ENCODE measurements around the gene HSPB9. TPM values are rescaled to one million over a fixed set of nuclear protein-coding genes. Genes with fewer than 3 reads are reported as not detected.

The HSPB9 gene
- total RNA-seq, 2 donors from 2014 or later, result not detected

- H3K4me3 ChIP-seq, result no peak overlapping the region
- intact Hi-C loops (cut with DNase I), result no loop called here
- TF ChIP-seq CTCF (IDR thresholded peaks at IDR 0.05), result no peak
- H3K9ac ChIP-seq (ENCODE audit: low read depth in 2 of 2, low read length in 2 of 2), result no peak overlapping the region
- no peaks in the 10 kb centered on the region for H3K9me3 ChIP-seq
- H3K4me1 ChIP-seq, result peaks cover 14% of the 10 kb centered on the region
- H3K27ac ChIP-seq, result no peak overlapping the region
- H3K36me3 ChIP-seq, result peaks cover 16% of the 10 kb centered on the region
- DNase-seq, result no peak
- H3K27me3 ChIP-seq, result no peaks in the 10 kb centered on the region
Observed at GRCh38 chr17:42125565-42125964, 3.0 kb downstream of the HSPB9 start.

- no peak for TF ChIP-seq CTCF (IDR thresholded peaks at IDR 0.05)
- Histone ChIP-seq H3K27ac (no peak overlapping the region), H3K36me3 (peaks cover 16% of the 10 kb centered on the region), H3K27me3 (no peaks in the 10 kb centered on the region), H3K9me3 (no peaks in the 10 kb centered on the region), H3K9ac (ENCODE audit: low read depth in 2 of 2, low read length in 2 of 2) (no peak overlapping the region), H3K4me1 (peaks cover 8% of the 10 kb centered on the region), H3K4me3 (no peak overlapping the region)
- intact Hi-C loops (cut with DNase I), result no loop called here
- DNase-seq, result no peak
Observed at GRCh38 chr17:42126836-42127235, 4.2 kb downstream of the HSPB9 start.

- no peak for DNase-seq
- Histone ChIP-seq H3K4me3 (no peak overlapping the region), H3K27ac (no peak overlapping the region), H3K27me3 (no peaks in the 10 kb centered on the region), H3K4me1 (peaks cover 9% of the 10 kb centered on the region), H3K36me3 (peaks cover 16% of the 10 kb centered on the region), H3K9me3 (no peaks in the 10 kb centered on the region), H3K9ac (ENCODE audit: low read depth in 2 of 2, low read length in 2 of 2) (no peak overlapping the region)
- intact Hi-C loops (cut with DNase I), result no loop called here
- TF ChIP-seq CTCF (IDR thresholded peaks at IDR 0.05), result no peak
Observed at GRCh38 chr17:42127414-42127813, 4.8 kb downstream of the HSPB9 start.

- intact Hi-C loops (cut with DNase I), result no loop called here
- Histone ChIP-seq H3K4me3 (no peak overlapping the region), H3K36me3 (peaks cover 16% of the 10 kb centered on the region), H3K4me1 (peaks cover 22% of the 10 kb centered on the region), H3K27ac (no peak overlapping the region), H3K9ac (ENCODE audit: low read depth in 2 of 2, low read length in 2 of 2) (no peak overlapping the region), H3K9me3 (no peaks in the 10 kb centered on the region), H3K27me3 (no peaks in the 10 kb centered on the region)
- DNase-seq, result no peak
- TF ChIP-seq CTCF (IDR thresholded peaks at IDR 0.05), result no peak
Observed at GRCh38 chr17:42129109-42129837, 6.7 kb downstream of the HSPB9 start.

- Histone ChIP-seq H3K36me3 (peaks cover 16% of the 10 kb centered on the region), H3K4me1 (peaks cover 31% of the 10 kb centered on the region), H3K27me3 (no peaks in the 10 kb centered on the region), H3K9me3 (no peaks in the 10 kb centered on the region), H3K27ac (no peak overlapping the region), H3K4me3 (no peak overlapping the region), H3K9ac (ENCODE audit: low read depth in 2 of 2, low read length in 2 of 2) (peak overlapping the region in 1 of 2 donors; percentile 56)
- no peak for DNase-seq
- TF ChIP-seq CTCF (IDR thresholded peaks at IDR 0.05), result no peak
- intact Hi-C loops (cut with DNase I), result no loop called here
Observed at GRCh38 chr17:42130310-42130936, 7.8 kb downstream of the HSPB9 start.

Measured in colonic mucosa (tissue), 4 donors.